AG10803 (cell line): Measurements from ENCODE around the gene ZRANB1.

ENCODE experiments used
- DNase-seq: peaks from one replicate; pipeline ENCODE4 v3.0.0; 2010; ENCODE audit warnings: low read depth
- H3K4me3 ChIP-seq: 2 replicates; pipeline ENCODE4 v1.5.1; 2011; ENCODE audit warnings: mild to moderate bottlenecking, low read length, control low read depth
- TF ChIP-seq, protein P1 (sequence below): conservative IDR thresholded peaks from 2 replicates; pipeline ENCODE4 v1.5.1; 2011; ENCODE audit warnings: mild to moderate bottlenecking, low read length, control low read depth, inconsistent platforms

ZRANB1 gene

DNA sequence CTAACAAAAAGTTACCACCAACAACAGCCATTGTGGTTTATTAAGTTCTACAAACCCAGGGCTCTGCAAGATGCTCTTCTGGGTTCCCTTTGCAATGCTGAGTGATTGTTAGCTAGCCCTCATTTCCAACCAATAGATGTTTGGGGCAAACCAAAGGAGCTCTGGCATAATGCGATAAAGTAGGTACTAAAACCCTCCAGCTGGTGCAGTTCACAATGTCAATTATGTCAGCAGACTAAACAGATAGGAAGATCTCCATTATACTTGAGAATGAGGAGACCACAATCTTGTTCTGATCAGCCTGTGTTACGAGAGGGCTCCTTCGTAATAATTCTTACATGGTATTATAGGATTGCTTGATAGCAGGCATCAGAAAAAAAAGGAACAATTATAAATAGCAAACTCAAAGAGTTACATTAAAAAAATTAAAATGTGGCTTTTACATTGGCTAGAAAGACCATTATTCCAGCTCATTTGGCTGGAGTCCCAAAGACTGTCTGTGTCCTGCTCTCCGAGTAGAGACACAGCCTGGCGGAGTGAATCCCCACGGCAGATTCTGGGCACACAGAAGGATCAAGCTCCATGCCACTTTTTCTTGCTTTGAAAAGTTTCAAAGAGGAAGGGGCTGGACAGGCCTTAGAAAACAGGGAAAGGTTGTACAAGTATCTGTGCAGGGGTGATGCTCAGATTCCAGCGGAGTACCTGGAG is 93.8 kb downstream of the ZRANB1 start:
- H3K4me3 ChIP-seq, result no peak overlapping the region
- TF ChIP-seq, protein P1, sequence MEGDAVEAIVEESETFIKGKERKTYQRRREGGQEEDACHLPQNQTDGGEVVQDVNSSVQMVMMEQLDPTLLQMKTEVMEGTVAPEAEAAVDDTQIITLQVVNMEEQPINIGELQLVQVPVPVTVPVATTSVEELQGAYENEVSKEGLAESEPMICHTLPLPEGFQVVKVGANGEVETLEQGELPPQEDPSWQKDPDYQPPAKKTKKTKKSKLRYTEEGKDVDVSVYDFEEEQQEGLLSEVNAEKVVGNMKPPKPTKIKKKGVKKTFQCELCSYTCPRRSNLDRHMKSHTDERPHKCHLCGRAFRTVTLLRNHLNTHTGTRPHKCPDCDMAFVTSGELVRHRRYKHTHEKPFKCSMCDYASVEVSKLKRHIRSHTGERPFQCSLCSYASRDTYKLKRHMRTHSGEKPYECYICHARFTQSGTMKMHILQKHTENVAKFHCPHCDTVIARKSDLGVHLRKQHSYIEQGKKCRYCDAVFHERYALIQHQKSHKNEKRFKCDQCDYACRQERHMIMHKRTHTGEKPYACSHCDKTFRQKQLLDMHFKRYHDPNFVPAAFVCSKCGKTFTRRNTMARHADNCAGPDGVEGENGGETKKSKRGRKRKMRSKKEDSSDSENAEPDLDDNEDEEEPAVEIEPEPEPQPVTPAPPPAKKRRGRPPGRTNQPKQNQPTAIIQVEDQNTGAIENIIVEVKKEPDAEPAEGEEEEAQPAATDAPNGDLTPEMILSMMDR, result no peak
- DNase-seq, result no peak

DNA sequence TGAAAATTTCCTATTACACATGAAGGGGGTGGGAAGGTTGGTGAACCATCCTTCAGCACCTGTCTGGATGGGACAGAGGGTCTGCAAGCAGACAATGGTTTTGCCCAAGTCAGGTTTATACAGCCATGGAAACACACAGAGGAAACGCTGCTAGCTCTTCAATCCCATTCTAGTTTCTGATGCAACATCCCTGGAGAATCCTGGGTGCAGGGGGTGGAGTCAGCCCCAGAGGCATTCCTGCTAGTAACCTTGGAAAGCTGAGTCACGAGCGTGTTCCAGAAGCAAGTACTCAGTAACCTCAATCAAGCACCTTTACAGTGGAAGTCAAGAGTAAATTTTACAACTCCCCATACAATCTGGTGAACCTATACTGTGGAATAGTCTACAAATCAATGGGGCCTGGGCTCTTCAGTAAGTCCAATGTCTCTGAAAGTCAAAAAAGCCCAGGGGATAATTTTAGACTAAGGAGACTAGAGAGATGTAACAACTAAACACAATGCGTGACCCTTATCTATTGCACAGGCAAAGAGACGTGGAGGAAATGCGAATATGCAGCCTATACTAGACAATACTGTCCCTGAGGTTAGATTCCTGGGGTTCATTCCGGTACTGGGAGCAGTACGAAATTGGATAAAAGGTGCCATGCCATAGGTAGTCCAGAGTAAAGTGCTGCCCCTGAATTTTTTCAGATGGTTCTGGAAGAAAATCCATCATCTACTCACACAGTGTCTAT is 95.4 kb downstream of the ZRANB1 start:
- DNase-seq, result peak; percentile 72
- TF ChIP-seq, protein P1, result no peak
- no peak overlapping the region for H3K4me3 ChIP-seq
